GM12878 (cell line): ENCODE data around the gene SKAP1. TPM values are rescaled to one million over a fixed set of nuclear protein-coding genes. Genes with fewer than 3 reads are reported as not detected.

Source experiments
- BCL3 ChIP-seq: IDR thresholded peaks from 2 replicates; pipeline ENCODE4 v1.6.1; 2011; ENCODE audit warnings: borderline replicate concordance, low read depth, mild to moderate bottlenecking, moderate library complexity, low read length; ENCODE audit not compliant: insufficient read depth, poor library complexity, severe bottlenecking
- E2F8 ChIP-seq: fragments of 450-650 bp; IDR thresholded peaks from 2 replicates; pipeline ENCODE4 v1.6.1; 2018; ENCODE audit warnings: mild to moderate bottlenecking, low read depth, moderate library complexity; ENCODE audit not compliant: partially characterized antibody
- EED ChIP-seq: sonication (generic); IDR thresholded peaks from 2 replicates; pipeline ENCODE4 v1.6.1; 2016; ENCODE audit warnings: antibody characterized with exemption, low read depth
- HCFC1 ChIP-seq: fragments of 150-350 bp; IDR thresholded peaks from 2 replicates; pipeline ENCODE4 v1.6.1; 2014; ENCODE audit warnings: low read length
- HDGF ChIP-seq: fragments of 450-650 bp; IDR thresholded peaks from 2 replicates; pipeline ENCODE4 v1.6.1; 2016; ENCODE audit warnings: antibody characterized with exemption
- KDM1A ChIP-seq: fragments of 200-600 bp; sonication (generic); IDR thresholded peaks from 2 replicates; pipeline ENCODE4 v1.6.1; 2016; ENCODE audit warnings: borderline replicate concordance
- NFXL1 ChIP-seq: fragments of 450-650 bp; IDR thresholded peaks from 2 replicates; pipeline ENCODE4 v1.6.1; 2017; ENCODE audit warnings: antibody characterized with exemption, mild to moderate bottlenecking, borderline replicate concordance
- NFYA ChIP-seq: IDR thresholded peaks from 2 replicates; pipeline ENCODE4 v1.6.1; 2011; ENCODE audit warnings: low read depth, mild to moderate bottlenecking, low read length, improper control_type of control experiment, borderline replicate concordance
- PRDM15 ChIP-seq: fragments of 450-650 bp; formaldehyde crosslinking; IDR thresholded peaks from 2 replicates; pipeline ENCODE4 v1.4.0; 2020; ENCODE audit warnings: mild to moderate bottlenecking, moderate library complexity
- RAD51 ChIP-seq: fragments of 450-650 bp; IDR thresholded peaks from 2 replicates; pipeline ENCODE4 v1.6.1; 2016; ENCODE audit warnings: moderate library complexity, mild to moderate bottlenecking, inconsistent platforms
- REST ChIP-seq: IDR thresholded peaks from 2 replicates; pipeline ENCODE4 v1.6.1; 2012; ENCODE audit warnings: mild to moderate bottlenecking, low read depth, low read length
- TCF7 ChIP-seq: IDR thresholded peaks from 2 replicates; pipeline ENCODE4 v1.6.1; 2014; ENCODE audit warnings: antibody characterized with exemption, borderline replicate concordance
- ZBTB4 ChIP-seq: fragments of 450-650 bp; formaldehyde crosslinking; IDR thresholded peaks from 2 replicates; pipeline ENCODE4 v1.4.0; 2022; ENCODE audit warnings: mild to moderate bottlenecking, moderate library complexity
- polyA plus RNA-seq, 11 experiments: library from polyadenylated mRNA; depleted of rRNA in 4 of 11; unstranded in 6 of 11; stranded (reverse) in 5 of 11; fragments of >200 nt; fragmentation: Nextera tagmentation in 4 of 11; fragmentation: Illumina TruSeq in 1 of 11; extraction: Ambion mirVana in 4 of 11; extraction: Trizol in 1 of 11; gene quantifications; 1 replicate in 1 of 11; 2 replicates in 10 of 11; pipeline versions ENCODE4 v1.2.1 to v1.2.3, GENCODE V29; 2011 to 2016; ENCODE audit warnings: inconsistent platforms in 2 of 11, missing spikeins in 2 of 11, low read depth in 1 of 11
- total RNA-seq, 4 experiments: library from RNA; depleted of rRNA in 3 of 4; stranded (reverse); fragments of >200 nt in 3 of 4; fragmentation: Illumina TruSeq in 1 of 4; extraction: Trizol in 1 of 4; gene quantifications; 2 replicates each; pipeline versions ENCODE4 v1.2.1 to v1.2.3, GENCODE V29; 2013 to 2021

Gene SKAP1
- total and polyA plus RNA-seq, 10 of the 15 experiments (the other 5 are each of a cell fraction or from before 2014, with no cell fraction given) = 17.1 to 97.6 (median 35.9) TPM

GRCh38 chr17:48478224-48479013, 48.4 kb upstream of the SKAP1 start (continued):
- TF ChIP-seq E2F8 = no peak
- no peak for TF ChIP-seq KDM1A
- peak; percentile 41; the same call in 1 of the 2 replicates for TF ChIP-seq EED
- TF ChIP-seq REST = no peak
- TF ChIP-seq HCFC1 = no peak
- no peak for TF ChIP-seq ZBTB4 (CRISPR knock-in tag)
- no peak for TF ChIP-seq NFYA
- TF ChIP-seq NFXL1 = no peak
- TF ChIP-seq BCL3 = no peak
- TF ChIP-seq HDGF = 0 out of 2 replicates have a peak, but pooled peaks have one; percentile 18
- no peak for TF ChIP-seq PRDM15 (CRISPR knock-in tag)
- no peak; the same call in 1 of the 2 replicates for TF ChIP-seq RAD51
- no peak for TF ChIP-seq TCF7
